ENCODE measurements around the gene RASD1.

The RASD1 gene

DNA sequence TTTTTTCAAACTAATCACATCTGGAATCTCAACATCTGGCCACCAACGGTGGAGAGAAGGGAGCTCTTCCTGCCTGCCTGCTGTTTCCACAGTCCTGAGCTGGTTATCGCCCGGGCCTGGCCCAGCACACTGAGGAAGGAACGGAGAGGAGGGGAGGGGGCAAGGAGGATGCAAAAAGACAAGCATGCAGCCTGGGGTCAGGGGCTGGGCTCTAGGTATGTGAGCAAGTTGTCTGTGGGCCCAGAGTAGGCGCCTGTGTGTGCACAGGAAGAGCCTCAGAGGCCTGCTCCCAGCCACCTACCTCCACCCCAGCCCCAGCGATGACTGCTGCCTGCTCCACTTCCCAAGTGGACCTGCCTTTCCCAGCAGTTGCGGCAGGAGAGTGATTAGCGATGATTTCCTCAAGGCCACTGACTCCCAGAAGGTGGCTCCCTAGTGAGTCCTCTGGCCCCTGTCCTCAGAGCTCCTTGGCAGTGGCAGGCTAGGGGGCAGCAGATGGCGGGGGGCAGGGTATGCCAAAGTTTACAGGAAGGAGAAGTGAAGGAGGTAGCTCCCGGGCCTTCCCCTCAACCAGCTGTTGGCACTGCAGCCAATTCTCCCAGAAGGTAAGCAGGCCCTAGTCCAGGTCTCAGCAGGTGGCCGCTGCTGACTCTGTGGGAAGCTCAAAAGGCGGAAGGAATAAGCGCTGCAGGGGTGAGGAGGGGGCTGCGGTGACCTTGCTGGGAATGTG is 27.0 kb upstream of the RASD1 start:
- no peak overlapping the region for H3K27ac ChIP-seq (replicated peaks)
- TF ChIP-seq GABPA (IDR thresholded peaks at IDR 0.05; ENCODE audit: low read depth) (no peak), SPI1 (IDR thresholded peaks at IDR 0.05; ENCODE audit: borderline replicate concordance, low read depth) (no peak), POLR2AphosphoS5 (IDR thresholded peaks at IDR 0.05; ENCODE audit: low read depth) (no peak)
- TF ChIP-seq, protein P1, sequence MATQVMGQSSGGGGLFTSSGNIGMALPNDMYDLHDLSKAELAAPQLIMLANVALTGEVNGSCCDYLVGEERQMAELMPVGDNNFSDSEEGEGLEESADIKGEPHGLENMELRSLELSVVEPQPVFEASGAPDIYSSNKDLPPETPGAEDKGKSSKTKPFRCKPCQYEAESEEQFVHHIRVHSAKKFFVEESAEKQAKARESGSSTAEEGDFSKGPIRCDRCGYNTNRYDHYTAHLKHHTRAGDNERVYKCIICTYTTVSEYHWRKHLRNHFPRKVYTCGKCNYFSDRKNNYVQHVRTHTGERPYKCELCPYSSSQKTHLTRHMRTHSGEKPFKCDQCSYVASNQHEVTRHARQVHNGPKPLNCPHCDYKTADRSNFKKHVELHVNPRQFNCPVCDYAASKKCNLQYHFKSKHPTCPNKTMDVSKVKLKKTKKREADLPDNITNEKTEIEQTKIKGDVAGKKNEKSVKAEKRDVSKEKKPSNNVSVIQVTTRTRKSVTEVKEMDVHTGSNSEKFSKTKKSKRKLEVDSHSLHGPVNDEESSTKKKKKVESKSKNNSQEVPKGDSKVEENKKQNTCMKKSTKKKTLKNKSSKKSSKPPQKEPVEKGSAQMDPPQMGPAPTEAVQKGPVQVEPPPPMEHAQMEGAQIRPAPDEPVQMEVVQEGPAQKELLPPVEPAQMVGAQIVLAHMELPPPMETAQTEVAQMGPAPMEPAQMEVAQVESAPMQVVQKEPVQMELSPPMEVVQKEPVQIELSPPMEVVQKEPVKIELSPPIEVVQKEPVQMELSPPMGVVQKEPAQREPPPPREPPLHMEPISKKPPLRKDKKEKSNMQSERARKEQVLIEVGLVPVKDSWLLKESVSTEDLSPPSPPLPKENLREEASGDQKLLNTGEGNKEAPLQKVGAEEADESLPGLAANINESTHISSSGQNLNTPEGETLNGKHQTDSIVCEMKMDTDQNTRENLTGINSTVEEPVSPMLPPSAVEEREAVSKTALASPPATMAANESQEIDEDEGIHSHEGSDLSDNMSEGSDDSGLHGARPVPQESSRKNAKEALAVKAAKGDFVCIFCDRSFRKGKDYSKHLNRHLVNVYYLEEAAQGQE (IDR thresholded peaks at IDR 0.05; ENCODE audit: insufficient replicate concordance, low read depth): no peak
- TF ChIP-seq, protein P2, sequence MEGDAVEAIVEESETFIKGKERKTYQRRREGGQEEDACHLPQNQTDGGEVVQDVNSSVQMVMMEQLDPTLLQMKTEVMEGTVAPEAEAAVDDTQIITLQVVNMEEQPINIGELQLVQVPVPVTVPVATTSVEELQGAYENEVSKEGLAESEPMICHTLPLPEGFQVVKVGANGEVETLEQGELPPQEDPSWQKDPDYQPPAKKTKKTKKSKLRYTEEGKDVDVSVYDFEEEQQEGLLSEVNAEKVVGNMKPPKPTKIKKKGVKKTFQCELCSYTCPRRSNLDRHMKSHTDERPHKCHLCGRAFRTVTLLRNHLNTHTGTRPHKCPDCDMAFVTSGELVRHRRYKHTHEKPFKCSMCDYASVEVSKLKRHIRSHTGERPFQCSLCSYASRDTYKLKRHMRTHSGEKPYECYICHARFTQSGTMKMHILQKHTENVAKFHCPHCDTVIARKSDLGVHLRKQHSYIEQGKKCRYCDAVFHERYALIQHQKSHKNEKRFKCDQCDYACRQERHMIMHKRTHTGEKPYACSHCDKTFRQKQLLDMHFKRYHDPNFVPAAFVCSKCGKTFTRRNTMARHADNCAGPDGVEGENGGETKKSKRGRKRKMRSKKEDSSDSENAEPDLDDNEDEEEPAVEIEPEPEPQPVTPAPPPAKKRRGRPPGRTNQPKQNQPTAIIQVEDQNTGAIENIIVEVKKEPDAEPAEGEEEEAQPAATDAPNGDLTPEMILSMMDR (IDR thresholded peaks at IDR 0.05; ENCODE audit: insufficient read depth, low read length): no peak
- H3K4me3 ChIP-seq (replicated peaks; ENCODE audit: insufficient read depth, low read length): no peak overlapping the region
- H3K27me3 ChIP-seq (ENCODE audit: insufficient read depth, poor library complexity, severe bottlenecking): no peaks in the 10 kb centered on the region
- no peak for DNase-seq (ENCODE audit: low read depth in 1 of 2, low spot score in 1 of 2)

DNA sequence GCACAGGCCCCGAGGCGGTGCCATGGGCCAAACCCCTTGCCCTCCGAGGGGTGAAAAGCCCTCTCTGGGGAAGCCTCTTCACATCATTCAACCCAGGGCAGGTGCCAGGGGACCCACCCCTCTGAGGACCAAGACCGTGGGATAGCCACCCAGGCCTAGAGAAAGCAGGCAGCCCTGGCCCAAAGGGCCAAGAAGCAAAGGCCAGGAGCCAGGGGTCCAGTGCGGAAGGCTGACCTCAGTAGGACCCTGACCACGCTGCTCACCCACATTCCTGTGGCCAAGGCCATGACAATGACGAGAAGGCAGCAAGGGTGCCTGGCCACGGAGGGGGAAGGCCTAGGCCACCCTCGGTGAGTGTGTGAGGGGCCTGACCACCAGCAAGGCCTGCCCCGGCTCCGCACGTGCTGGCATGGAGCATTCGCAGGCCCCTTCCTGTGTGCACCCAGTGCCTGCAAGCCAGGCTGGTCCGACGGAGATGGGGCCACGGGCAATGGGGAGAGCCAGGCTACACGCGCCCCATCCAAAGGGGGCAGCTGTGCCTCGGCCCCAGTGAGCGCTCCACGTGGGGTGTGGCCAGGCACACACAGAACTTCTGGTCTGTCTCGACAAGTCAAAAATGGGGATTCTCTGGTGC is 24.5 kb upstream of the RASD1 start:
- no peak overlapping the region for H3K27ac ChIP-seq (replicated peaks)
- no peak overlapping the region for H3K4me3 ChIP-seq (replicated peaks; ENCODE audit: insufficient read depth, low read length)
- DNase-seq (ENCODE audit: low read depth in 1 of 2, low spot score in 1 of 2): no peak
- TF ChIP-seq, protein P2 (IDR thresholded peaks at IDR 0.05; ENCODE audit: insufficient read depth, low read length): no peak
- TF ChIP-seq GABPA (IDR thresholded peaks at IDR 0.05; ENCODE audit: low read depth): no peak
- H3K27me3 ChIP-seq (ENCODE audit: insufficient read depth, poor library complexity, severe bottlenecking): no peaks in the 10 kb centered on the region

DNA sequence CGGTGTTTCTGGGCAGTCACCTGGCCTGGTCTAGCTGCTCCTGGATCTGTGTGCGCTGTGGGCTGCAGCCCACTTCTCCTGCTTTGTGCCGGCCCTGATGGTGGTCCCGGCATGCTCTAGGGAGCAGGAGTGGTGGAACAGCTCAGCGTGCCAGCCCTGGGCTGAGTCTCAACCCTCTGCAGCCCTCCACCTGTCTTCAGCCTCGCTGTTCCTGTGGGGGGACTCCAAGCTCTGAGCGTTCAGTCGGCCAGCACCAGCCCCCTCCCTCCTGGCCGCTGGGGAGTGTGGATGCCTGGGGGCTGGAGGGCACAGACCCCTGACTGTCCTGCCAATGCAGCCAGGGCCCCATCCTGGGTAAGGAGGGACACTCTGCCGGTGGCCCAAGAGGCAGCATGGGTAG is 23.7 kb upstream of the RASD1 start:
- Histone ChIP-seq H3K27ac (replicated peaks) (no peak overlapping the region), H3K4me3 (replicated peaks; ENCODE audit: insufficient read depth, low read length) (no peak overlapping the region), H3K27me3 (ENCODE audit: insufficient read depth, poor library complexity, severe bottlenecking) (no peaks in the 10 kb centered on the region)
- no peak for DNase-seq (ENCODE audit: low read depth in 1 of 2, low spot score in 1 of 2)
- TF ChIP-seq GABPA (IDR thresholded peaks at IDR 0.05; ENCODE audit: low read depth): no peak
- no peak for TF ChIP-seq SPI1 (IDR thresholded peaks at IDR 0.05; ENCODE audit: borderline replicate concordance, low read depth)
- TF ChIP-seq POLR2AphosphoS5 (IDR thresholded peaks at IDR 0.05; ENCODE audit: low read depth): no peak
- TF ChIP-seq, protein P1 (IDR thresholded peaks at IDR 0.05; ENCODE audit: insufficient replicate concordance, low read depth): no peak
- TF ChIP-seq, protein P2 (IDR thresholded peaks at IDR 0.05; ENCODE audit: insufficient read depth, low read length): no peak

Data from HL-60 (cell line).